ENCODE results near the gene SLC8B1.

SLC8B1 gene

DNA sequence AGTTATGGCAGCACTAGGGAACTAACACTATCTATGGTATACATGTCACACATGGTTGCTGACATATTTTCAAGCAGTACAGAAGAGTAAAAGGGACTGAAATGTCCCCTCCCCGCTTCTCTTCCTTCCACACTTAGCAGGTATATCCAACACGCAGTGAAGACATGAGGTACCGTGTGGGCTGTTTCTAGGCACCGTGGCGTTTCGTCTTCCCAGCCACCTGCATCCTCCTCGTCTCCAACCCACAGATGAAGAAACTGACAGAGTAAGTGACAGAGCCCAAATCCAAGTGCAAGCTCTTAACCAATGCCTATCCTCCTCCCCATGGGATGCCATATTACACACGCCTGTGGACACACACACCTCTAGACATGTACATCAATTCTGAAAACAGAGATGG lies 32.4 kb downstream of the SLC8B1 start:
- H3K9me3 Mint-ChIP-seq: no peaks in the 10 kb centered on the region
- ATAC-seq (replicated peaks): no peak
- H3K27ac Mint-ChIP-seq: peak overlapping the region in 1 of 2 donors; percentile 22
- H3K36me3 Mint-ChIP-seq (ENCODE audit: insufficient read depth): peaks cover 29% of the 10 kb centered on the region
- no peak overlapping the region for H3K4me3 Mint-ChIP-seq
- no peak for DNase-seq
- H3K27me3 Mint-ChIP-seq: no peaks in the 10 kb centered on the region
- peaks cover 0 to 3% of the 10 kb centered on the region in 2 donors for H3K4me1 Mint-ChIP-seq (ENCODE audit: low read depth in 2 of 2)

GRCh38 chr12:113301811-113302210 lies 33.1 kb downstream of the SLC8B1 start:
- DNase-seq: no peak
- H3K27me3 Mint-ChIP-seq: no peaks in the 10 kb centered on the region
- no peak for ATAC-seq (replicated peaks)
- H3K36me3 Mint-ChIP-seq (ENCODE audit: insufficient read depth): peaks cover 23% of the 10 kb centered on the region
- peak overlapping the region; percentile 38 to 67 for H3K27ac Mint-ChIP-seq
- no peaks in the 10 kb centered on the region for H3K9me3 Mint-ChIP-seq
- H3K4me1 Mint-ChIP-seq (ENCODE audit: low read depth in 2 of 2): peaks cover 0 to 3% of the 10 kb centered on the region in 2 donors
- no peak overlapping the region for H3K4me3 Mint-ChIP-seq

GRCh38 chr12:113299619-113300237 lies 35.2 kb downstream of the SLC8B1 start:
- Mint-ChIP-seq H3K4me3 (no peak overlapping the region), H3K9me3 (no peaks in the 10 kb centered on the region), H3K27ac (peak overlapping the region; percentile 38 to 65), H3K36me3 (ENCODE audit: insufficient read depth) (peaks cover 21% of the 10 kb centered on the region), H3K4me1 (ENCODE audit: low read depth in 2 of 2) (peaks cover 0 to 3% of the 10 kb centered on the region in 2 donors), H3K27me3 (no peaks in the 10 kb centered on the region)
- ATAC-seq (replicated peaks): no peak
- no peak for DNase-seq

DNA sequence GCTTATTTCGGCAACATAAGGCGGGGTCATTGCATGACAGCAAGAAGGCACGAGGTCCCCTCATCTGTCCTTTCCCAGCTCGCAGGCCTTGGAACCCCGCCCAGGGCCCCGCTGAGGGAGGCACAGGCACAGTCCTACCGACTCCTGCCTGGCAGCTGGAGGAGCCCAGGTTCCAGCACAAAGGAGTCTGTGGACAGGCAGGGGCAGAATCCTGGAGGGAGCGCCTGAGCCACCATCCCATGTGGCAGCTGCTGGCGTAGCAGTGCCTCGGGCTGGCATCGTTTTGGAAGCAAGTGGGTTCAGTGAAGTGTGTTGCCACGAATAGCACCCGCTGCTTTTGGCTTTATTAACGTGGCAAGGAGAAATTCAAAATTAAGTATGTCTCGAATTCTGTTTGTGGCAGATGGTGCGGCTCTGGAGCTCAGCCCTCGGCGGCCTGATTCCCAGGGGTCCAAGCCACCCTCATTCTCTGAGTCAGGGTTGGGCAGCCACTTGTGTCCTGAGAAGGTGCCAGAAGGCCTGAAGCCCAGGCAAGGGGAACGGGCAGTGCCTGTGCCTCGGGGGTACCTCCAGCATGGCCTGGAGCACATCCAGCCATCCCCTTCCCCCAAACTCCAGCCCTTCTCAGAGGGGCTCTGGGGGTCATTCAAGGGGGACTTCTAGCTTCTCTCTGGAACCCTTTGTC lies 35.9 kb downstream of the SLC8B1 start:
- DNase-seq (no peak), ATAC-seq (replicated peaks) (no peak)
- Mint-ChIP-seq H3K4me3 (no peak overlapping the region), H3K27me3 (no peaks in the 10 kb centered on the region), H3K9me3 (no peaks in the 10 kb centered on the region), H3K36me3 (ENCODE audit: insufficient read depth) (peaks cover 21% of the 10 kb centered on the region), H3K4me1 (ENCODE audit: low read depth in 2 of 2) (peaks cover 0 to 3% of the 10 kb centered on the region in 2 donors), H3K27ac (peak overlapping the region; percentile 38 to 65)

GRCh38 chr12:113298472-113298817 lies 36.5 kb downstream of the SLC8B1 start:
- Mint-ChIP-seq H3K4me1 (ENCODE audit: low read depth in 2 of 2) (peaks cover 0 to 3% of the 10 kb centered on the region in 2 donors), H3K9me3 (no peaks in the 10 kb centered on the region), H3K36me3 (ENCODE audit: insufficient read depth) (peaks cover 21% of the 10 kb centered on the region), H3K27me3 (no peaks in the 10 kb centered on the region), H3K27ac (no peak overlapping the region), H3K4me3 (no peak overlapping the region)
- DNase-seq (no peak), ATAC-seq (replicated peaks) (no peak)

- no peak for ATAC-seq (replicated peaks)
- H3K9me3 Mint-ChIP-seq: no peaks in the 10 kb centered on the region
- no peaks in the 10 kb centered on the region for H3K27me3 Mint-ChIP-seq
- H3K27ac Mint-ChIP-seq: no peak overlapping the region
- no peak for DNase-seq
- peaks cover 21% of the 10 kb centered on the region for H3K36me3 Mint-ChIP-seq (ENCODE audit: insufficient read depth)
- H3K4me3 Mint-ChIP-seq: no peak overlapping the region
- peaks cover 0 to 2% of the 10 kb centered on the region in 2 donors for H3K4me1 Mint-ChIP-seq (ENCODE audit: low read depth in 2 of 2)
Measured at GRCh38 chr12:113297621-113298471, 37.1 kb downstream of the SLC8B1 start.

- no peak overlapping the region for H3K4me3 Mint-ChIP-seq
- peaks cover 20% of the 10 kb centered on the region for H3K36me3 Mint-ChIP-seq (ENCODE audit: insufficient read depth)
Measured at GRCh38 chr12:113297214-113297587, 37.7 kb downstream of the SLC8B1 start.

DNA sequence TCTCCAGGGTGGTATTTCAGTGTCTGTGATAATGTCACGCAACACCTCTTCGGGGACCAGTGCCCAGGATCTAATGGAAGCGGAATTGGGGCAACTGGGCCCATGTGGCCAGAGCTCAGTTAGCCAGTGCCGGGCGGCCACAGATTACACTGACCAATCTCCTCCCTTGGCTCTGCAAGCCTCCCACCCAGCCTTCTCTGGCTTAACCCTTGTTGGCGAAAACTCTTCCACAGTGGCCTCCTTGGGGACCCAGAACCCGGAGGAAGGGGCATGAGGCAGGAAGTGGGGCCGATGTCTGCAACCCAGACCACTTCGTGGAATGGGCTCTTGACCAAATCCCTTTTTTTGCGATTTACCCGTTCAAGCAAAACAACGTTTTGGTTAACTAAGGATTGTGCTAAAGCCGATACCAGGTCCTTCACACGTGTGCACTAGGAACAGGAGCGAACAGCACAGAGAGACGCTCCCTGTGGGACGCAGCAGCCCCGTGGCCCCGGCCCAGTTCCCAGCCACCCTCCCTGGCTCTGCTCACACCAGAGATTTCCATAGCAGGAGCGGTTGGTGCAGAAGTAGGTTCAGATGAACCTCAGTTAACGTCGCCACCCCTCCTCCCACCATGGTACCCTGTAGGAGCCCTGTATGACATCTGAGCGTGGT lies 38.2 kb downstream of the SLC8B1 start:
- Mint-ChIP-seq H3K36me3 (ENCODE audit: insufficient read depth) (peaks cover 18% of the 10 kb centered on the region), H3K27ac (no peak overlapping the region), H3K4me1 (ENCODE audit: low read depth in 2 of 2) (no peaks in the 10 kb centered on the region), H3K9me3 (no peaks in the 10 kb centered on the region), H3K27me3 (no peaks in the 10 kb centered on the region), H3K4me3 (no peak overlapping the region)
- ATAC-seq (replicated peaks) (no peak), DNase-seq (no peak)

More at GRCh38 chr12:113297214-113297587, 37.7 kb downstream of the SLC8B1 start:
- no peaks in the 10 kb centered on the region for H3K9me3 Mint-ChIP-seq
- DNase-seq: no peak
- no peaks in the 10 kb centered on the region for H3K27me3 Mint-ChIP-seq
- ATAC-seq (replicated peaks): no peak
- H3K4me1 Mint-ChIP-seq (ENCODE audit: low read depth in 2 of 2): no peaks in the 10 kb centered on the region
- no peak overlapping the region for H3K27ac Mint-ChIP-seq

DNA sequence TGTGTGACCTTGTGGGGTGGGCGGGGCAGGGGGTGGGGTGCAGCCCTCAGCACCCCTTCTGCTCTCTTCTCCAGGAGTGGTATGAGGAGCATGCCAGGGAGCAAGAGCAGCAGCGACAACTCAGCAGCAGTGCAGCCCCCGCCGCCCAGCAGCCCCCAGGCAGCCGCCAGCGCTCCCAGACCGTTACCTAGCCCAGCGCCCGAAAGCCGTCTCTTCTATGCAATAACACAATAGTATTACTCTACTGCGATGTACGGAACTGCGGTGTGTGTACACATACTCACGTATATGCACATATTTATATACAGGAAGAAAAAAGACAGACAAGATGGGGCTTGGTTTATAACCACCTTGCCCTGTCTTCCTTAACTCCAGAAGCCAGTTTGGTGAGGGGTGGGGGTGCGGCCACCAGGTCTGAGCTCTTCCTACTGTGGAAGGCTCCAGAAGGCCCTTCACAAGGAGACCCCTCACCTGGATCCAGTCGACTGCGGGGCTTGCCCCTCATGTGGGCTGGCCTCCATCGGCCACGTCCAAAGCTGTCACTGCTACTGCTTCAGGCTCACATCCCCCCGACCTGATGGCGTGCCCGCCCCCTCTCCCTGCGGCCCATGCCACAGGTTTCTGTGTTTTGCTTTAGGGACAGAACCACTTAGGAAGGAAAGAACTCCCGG lies 38.9 kb downstream of the SLC8B1 start:
- H3K27me3 Mint-ChIP-seq: no peaks in the 10 kb centered on the region
- no peaks in the 10 kb centered on the region for H3K4me1 Mint-ChIP-seq (ENCODE audit: low read depth in 2 of 2)
- H3K36me3 Mint-ChIP-seq (ENCODE audit: insufficient read depth): peaks cover 18% of the 10 kb centered on the region
- no peak for DNase-seq
- no peak overlapping the region for H3K4me3 Mint-ChIP-seq
- H3K27ac Mint-ChIP-seq: no peak overlapping the region
- no peaks in the 10 kb centered on the region for H3K9me3 Mint-ChIP-seq
- ATAC-seq (replicated peaks): no peak

DNA sequence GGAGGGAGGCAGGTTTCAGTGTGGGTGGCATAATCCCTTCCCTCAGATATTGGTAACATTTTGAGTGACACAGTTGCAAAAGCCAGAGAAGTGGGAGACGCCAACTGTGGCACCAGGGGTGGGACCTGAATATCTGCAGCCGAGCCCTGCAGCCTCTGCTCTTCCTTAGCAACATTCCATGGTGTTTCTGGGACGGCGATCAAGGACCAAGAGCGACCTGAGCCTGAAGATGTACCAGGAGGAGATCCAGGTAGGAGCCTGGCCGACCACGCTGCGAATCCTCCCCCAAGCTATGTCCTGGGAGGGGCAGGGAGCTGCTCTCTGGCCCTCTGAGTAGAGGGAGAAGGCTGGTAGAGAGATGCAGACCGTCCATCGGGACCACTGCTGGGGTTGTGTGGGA lies 41.8 kb downstream of the SLC8B1 start:
- H3K4me3 Mint-ChIP-seq: no peak overlapping the region
- H3K27me3 Mint-ChIP-seq: no peaks in the 10 kb centered on the region
- H3K36me3 Mint-ChIP-seq (ENCODE audit: insufficient read depth): peaks cover 7% of the 10 kb centered on the region
- H3K9me3 Mint-ChIP-seq: no peaks in the 10 kb centered on the region
- H3K4me1 Mint-ChIP-seq (ENCODE audit: low read depth in 2 of 2): no peaks in the 10 kb centered on the region
- DNase-seq (no peak), ATAC-seq (replicated peaks) (no peak)
- H3K27ac Mint-ChIP-seq: peak overlapping the region in 1 of 2 donors; percentile 9

GRCh38 chr12:113292547-113292946 lies 42.4 kb downstream of the SLC8B1 start:
- Mint-ChIP-seq H3K9me3 (no peaks in the 10 kb centered on the region), H3K27me3 (no peaks in the 10 kb centered on the region), H3K36me3 (ENCODE audit: insufficient read depth) (peaks cover 7% of the 10 kb centered on the region), H3K27ac (peak overlapping the region; percentile 9 to 82), H3K4me3 (no peak overlapping the region), H3K4me1 (ENCODE audit: low read depth in 2 of 2) (no peaks in the 10 kb centered on the region)
- DNase-seq (no peak), ATAC-seq (replicated peaks) (no peak)

DNA sequence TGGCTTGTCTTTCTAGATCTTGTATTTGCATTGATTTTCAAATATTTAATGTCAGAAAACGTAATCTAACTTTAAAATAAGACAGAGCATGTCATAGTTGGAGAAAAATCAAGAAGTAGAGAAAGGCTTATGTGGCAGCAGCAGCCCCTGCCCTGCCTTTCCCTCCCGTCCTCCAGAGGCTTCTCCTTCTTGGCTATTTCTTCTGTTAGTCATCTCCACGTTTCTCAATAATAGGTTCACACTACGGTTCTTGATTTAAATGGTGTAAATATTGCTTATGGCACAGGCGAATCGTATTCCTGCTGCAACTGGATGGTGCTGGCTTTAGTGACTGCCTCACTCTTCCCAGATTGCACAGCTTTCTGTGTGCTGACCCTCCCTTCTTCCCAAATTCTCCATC lies 42.8 kb downstream of the SLC8B1 start:
- no peak for DNase-seq
- H3K4me3 Mint-ChIP-seq: no peak overlapping the region
- ATAC-seq (replicated peaks): no peak
- no peaks in the 10 kb centered on the region for H3K4me1 Mint-ChIP-seq (ENCODE audit: low read depth in 2 of 2)
- H3K27ac Mint-ChIP-seq: peak overlapping the region; percentile 9 to 82
- H3K27me3 Mint-ChIP-seq: no peaks in the 10 kb centered on the region
- H3K9me3 Mint-ChIP-seq: no peaks in the 10 kb centered on the region
- peaks cover 7% of the 10 kb centered on the region for H3K36me3 Mint-ChIP-seq (ENCODE audit: insufficient read depth)

DNA sequence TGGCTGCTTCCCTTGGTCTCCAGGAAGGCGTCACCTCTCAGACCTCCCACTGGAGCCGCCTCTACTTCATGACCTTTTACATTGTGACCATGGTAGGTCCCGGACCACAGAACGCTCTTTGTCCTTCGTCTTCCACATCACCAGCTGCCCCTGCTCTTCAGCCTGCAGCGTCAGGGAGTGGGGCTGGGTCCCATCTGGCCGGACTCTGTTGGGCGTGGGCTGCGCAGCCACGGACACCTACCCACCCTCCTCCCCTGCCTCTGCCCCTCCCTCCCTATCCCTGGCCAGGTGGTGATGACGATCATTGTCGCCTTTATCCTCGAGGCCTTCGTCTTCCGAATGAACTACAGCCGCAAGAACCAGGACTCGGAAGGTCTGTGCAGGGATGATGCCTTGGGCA lies 43.3 kb downstream of the SLC8B1 start:
- no peak overlapping the region for H3K4me3 Mint-ChIP-seq
- no peak for ATAC-seq (replicated peaks)
- no peaks in the 10 kb centered on the region for H3K27me3 Mint-ChIP-seq
- peak overlapping the region in 1 of 2 donors; percentile 82 for H3K27ac Mint-ChIP-seq
- no peaks in the 10 kb centered on the region for H3K4me1 Mint-ChIP-seq (ENCODE audit: low read depth in 2 of 2)
- no peak for DNase-seq
- peaks cover 7% of the 10 kb centered on the region for H3K36me3 Mint-ChIP-seq (ENCODE audit: insufficient read depth)
- no peaks in the 10 kb centered on the region for H3K9me3 Mint-ChIP-seq

Measured in effector memory CD8-positive, alpha-beta T cell (primary cell).